ENCODE data around the gene SMNDC1.
"Not testable (repeated sequence)": the region's sequence is repeated elsewhere in the genome, so short reads cannot be mapped to it uniquely, and the experiment has no call there.

The SMNDC1 gene

DNA sequence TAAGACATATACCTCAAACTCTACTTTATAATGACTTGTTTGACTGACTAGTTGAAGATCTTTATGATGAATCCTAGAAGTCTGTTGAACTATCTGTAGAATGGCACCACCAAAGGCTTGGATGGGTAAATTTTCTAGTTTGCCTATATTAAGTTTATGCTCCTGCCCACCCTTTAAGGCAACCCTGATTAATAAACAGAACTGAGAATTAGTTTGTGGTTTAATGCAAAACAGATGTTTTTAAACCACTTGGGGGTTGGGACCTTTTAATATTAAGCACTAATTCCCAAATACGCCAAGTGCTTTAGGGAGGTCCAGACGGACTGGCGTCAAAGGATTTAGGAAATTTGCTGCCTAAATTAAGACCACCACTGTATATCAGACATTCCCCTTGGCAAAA lies 20.5 kb downstream of the SMNDC1 start:
- DNase-seq (ENCODE audit: low read depth in 2 of 2), result no peak

DNA sequence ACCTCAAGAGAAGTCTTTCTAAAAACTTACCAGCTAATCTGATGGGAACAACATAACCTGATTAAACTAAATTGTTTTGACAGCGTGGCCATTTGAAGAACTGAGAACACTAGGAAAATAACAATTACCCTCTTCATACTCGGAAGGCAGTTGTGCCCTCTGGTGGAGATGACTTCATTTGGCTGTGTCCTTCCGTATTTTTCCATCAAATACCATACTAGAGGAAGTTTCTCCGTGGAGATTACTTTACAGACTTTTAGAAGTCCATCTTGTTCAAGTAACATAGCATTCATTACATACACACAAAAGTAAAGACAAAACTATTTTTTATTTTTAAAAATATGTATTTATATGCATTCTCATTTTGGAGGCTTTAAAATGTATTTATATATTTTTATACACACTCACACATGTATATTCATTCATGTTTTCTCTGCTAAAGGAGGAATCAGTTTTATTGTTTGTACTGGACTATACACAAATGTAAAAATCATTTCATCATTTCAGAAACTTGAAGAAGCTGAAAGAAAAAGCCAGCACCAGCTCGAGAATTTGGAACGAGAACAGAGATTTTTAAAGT lies 25.2 kb downstream of the SMNDC1 start:
- DNase-seq (ENCODE audit: low read depth in 2 of 2), result peak in 1 of 2 donors; percentile 24

DNA sequence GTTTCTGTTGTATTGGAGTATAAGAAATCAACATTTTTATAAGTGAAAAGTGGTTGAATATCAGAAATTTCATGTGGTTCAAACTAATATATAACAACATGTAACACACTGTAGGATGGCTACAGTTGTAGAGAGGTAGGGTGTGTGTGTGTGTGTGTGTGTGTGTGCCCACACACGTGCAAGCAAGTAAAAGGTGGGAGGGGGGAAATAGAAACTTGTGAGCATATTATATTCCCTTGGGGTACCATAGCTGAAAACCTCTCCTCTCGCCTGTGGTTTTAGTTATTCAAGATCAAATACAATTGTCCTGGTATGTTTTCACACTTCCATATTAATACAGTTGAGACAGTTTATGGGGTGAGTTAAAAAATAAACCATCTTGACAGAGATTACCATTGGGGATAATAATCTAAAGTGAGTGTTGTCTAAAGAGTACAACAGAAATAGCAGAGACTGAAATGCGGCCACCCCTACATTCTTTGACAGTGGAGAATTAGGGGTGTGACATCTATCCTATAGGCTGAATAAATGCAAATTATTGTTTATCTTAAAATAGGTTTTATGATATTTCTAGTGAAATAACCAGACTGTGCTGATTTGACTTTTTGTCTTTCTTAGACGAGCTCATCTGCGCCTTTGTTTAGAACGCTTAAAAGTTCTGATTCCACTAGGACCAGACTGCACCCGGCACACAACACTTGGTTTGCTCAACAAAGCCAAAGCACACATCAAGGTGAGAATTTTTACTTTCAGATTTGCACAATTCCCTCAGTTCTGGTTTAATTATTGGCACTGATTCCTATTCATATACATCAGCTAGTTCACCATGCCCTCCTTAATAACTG lies 25.9 kb downstream of the SMNDC1 start:
- DNase-seq (ENCODE audit: low read depth in 2 of 2), result no peak

DNA sequence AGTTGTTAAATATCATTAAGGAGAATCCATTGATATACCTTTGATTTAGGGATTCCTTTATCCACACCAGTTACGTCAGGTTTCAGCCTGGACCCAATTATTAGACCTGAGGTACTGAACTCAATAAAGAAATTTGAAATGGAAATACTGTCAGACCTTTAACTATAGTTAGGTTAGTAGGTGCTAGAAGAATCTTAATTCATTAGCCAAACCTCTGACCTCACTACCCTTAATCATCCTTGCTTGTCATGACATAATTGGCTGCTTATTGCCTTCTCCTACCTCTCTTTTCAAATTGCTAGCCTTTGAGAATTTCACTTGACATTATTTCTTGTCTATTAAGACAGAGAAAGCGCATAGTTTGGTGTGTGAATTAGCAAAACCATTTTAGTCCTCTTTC lies 27.1 kb downstream of the SMNDC1 start:
- DNase-seq (ENCODE audit: low read depth in 2 of 2), result no peak

DNA sequence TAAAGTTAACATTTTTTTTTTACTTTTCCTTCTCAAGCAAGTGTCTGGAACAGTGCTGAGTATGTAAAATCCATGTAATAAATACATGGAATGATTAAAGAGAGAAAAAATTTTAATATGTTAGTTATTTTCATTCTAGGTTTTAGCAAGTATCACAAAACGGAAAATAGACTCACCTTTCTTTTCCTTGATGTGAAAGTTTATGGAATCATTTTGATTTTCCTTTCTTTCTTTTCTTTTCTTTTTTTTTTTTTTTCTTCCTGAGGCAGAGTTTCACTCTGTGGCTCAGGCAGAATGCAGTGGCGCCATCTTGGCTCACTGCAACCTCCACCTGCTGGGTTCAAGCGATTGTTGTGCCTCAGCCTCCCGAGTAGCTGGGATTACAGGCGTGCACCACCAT lies 28.1 kb downstream of the SMNDC1 start:
- no peak for DNase-seq (ENCODE audit: low read depth in 2 of 2)

DNA sequence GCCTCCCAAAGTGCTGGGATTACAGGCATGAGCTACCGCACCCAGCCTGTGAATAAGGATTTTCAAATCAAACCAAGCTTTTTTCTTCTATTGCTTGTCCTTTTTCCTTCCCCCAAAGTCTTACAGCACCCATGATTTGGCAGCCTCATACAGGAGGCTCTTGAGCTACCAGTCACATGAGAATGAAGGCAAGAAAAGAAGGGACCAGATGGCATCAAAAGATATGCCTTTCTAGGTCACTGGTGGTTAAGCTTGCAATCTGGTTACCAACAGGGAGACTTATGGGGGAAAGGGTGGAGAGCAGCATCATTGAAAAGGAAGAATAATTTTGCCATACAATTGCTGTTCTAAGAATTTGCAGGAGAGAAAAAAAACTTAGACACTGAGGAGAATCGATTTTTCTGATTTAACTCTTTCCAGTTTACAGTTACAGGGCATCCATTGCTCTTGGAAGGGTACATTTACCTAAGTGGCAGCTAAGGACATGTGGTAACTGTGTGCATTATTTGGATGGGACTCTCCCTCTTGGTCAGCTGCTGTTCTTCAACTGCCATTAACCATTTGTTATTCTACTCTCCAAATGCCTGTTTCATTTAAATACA lies 29.5 kb downstream of the SMNDC1 start:
- DNase-seq (ENCODE audit: low read depth in 2 of 2), result no peak

DNA sequence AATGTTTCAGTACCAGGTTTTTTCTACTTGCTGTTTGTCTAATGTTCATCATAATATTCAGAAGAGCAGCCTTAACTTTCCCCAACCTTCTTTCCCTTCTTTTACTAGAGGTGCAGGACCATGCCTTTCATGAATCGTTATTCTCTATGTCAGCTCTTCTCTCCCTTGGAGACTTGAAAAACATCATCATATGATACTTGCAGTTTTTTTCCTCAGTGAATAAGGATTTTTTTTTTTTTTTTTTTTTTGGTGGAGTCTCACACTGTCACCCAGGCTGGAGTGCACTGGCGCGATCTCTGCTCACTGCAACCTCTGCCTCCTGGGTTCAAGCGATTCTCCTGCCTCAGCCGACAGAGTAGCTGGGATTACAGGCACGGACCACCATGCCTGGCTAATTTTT lies 30.1 kb downstream of the SMNDC1 start:
- no peak for DNase-seq (ENCODE audit: low read depth in 2 of 2)

DNA sequence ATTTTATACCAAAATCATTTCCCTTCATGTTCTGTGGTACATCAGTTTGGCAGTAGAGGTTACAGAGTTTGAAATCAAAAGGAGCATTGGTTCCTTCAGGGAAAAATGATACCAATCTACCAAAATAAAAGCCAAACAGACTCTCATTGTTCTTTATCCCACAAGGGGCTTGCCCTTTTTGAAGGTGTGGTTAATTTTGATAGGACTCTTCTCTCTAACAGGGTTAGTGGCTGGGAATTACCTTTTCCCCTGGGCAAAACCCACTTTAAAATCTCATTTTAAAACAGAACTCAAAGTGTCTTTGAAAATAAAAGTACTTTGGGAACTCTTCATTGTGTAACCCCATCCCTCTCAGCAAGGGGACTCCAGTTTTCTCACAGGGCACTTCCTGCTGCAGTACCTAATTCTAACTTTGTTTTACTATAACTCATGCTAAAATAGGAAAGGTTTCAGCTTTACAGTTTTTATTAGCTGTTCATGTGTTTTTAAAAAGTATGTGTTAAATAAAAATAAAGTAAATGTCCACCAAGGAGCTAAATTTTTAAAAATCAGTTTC lies 30.6 kb downstream of the SMNDC1 start:
- no peak for DNase-seq (ENCODE audit: low read depth in 2 of 2)

DNA sequence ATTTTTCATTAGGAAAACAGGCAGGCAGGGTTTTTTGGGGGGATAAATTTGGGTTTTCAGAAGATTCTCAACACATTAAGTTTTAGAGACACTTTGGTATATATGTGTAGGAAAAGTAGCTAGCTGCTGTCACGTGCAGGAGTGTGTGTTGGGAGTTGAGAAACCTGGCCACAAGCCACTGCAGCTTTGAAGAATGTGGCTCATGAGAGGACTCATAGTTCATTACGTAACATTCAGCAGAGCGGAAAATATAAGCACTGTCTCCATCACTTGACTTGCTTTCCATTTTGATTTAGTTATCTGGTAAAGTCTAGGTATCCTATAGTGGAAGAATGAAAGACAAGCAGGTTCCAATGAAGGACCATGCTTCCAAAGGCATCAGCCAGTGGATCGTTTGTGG lies 31.2 kb downstream of the SMNDC1 start:
- DNase-seq (ENCODE audit: low read depth in 2 of 2), result peak; percentile 11 to 14

DNA sequence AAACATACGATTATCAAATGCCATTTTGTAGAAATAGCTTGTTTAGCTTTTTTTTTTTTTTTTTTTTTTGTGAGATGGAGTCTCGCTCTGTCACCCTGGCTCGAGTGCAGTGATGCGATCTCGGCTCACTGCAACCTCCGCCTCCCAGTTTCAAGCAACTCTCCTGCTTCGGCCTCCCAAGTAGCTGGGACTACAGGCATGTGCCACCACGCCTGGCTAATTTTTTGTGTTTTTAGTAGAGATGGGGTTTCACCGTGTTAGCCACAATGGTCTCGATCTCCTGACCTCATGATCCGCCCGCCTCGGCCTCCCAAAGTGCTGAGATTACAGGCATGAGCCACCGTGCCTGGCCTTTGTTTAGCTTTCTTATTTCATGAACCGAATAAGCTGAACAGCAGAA lies 31.7 kb downstream of the SMNDC1 start:
- DNase-seq (ENCODE audit: low read depth in 2 of 2), result not testable (repeated sequence)

DNA sequence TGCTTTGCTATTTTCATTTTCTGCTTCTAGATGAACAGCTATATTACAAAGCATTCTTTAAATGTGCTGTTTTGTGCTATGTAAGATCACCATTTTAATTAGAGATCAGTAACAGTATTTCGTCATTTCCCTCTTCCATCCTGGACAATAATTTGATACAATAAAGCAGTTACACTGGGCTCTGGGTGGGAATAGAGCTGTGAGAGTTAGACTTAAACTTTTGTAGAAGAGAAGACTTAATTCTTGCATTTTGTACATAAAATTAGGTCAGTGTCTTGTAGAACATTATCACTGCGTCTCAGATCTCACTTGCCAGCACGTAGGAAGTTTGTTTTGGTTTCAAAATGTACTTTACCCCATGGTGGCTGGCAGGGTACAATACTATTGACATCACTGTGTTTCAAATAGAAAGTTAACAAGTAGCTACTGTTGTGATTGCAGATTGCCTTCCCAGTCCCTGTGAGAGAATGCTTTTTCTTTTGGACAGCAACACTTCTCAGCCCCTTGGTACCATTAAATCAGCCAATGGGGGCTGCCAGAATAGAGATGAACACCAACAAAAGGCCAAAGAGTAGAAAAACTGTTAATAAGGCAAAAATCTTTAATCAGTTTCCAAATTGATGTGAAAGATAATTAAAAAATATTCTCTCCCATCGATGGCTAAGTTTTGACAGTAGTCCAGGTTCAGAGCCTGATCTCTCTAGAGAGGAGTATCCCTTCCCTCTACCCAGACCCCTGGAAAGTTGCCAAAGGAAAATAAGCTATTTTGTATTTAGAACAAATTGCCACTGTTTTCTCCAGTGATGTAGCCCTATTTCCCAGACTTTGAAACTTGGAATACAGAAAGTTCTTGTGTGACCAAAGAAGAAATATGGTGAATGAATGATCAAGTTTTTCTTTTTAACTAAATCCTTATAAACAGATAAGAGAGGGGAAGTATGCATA lies 35.1 kb downstream of the SMNDC1 start:
- DNase-seq (ENCODE audit: low read depth in 2 of 2), result no peak

DNA sequence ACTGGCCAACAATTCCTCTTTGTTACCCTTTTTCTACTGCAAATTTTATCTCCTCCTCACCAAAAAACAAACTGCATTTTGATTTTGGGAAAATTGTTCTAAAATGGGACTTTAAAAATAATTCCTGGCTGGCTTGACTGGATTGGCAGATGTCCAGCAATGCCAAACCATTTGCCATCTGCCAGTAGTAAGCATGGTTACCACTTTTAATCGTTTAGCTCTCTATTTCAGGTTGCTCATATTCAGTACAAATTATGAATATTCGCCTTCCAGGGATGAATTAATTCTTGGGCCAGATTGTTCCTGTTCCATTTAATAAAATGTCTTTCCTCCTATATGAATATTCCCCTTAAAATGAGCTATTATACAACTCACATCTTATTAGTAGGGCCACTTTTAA lies 35.7 kb downstream of the SMNDC1 start:
- no peak for DNase-seq (ENCODE audit: low read depth in 2 of 2)

DNA sequence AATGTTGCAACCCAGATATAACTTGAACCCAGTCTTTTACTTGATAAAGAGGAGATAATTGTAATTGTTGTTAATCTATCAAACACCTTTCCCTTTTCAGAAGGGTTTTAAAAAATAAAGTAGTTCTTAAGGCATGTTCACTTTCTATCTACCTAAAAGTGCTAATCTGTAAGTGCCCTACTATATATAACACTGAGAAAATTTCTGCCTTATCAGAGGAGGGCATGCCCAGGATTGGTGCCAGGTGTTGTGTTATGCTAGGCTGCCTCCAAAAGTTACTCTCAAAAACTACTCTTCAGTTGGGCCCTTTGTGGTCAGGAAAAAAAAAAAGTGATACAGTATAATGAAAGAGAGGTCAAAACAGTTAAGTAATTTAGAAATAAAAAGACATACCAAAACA lies 36.3 kb downstream of the SMNDC1 start:
- no peak for DNase-seq (ENCODE audit: low read depth in 2 of 2)

DNA sequence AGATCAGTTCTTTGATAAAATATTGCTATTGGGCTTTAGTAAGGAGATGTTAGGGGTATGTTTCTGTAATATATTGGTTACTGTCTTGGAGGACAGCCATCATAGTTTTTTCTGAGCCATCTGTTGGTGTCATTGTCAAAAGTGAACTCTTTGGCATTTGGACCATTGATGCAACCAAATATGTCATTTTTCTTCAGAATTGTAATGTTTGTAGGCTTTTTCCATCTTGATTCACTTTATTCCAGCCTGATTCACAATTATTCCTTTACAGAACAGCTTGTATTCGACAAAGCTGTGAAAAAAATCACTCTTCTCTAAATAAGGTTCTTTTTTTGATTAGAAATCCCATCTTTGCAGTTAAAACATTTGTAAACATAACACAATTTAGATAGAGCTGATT lies 37.4 kb downstream of the SMNDC1 start:
- DNase-seq (ENCODE audit: low read depth in 2 of 2), result no peak

DNA sequence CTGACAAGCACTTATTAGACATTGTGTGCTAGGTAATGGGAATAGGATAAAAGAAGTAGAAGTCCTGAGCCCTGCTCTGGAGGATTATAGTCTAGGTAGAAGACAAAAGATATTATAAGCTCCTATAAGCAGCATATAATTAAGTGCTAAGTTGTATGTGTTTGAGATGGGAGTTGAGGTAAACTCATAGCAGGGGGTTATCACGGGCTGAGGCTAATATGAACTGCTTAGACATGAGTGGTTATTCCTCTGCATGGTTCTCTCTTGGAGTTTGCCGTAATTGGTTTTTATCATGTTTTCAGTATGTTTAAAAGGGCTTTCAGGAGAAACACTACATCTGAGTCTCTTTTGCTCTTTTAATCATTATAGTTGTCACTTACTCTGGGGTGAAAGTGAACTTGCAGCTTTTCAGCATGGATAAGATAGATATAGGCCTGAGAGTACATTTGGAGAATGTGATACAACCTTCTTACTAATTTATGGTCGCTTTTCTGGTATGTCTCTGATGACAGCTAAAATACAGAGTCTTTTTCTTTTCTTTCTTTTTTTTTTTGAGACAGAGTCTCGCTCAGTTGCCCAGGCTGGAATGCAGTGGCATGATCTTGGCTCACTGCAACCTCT lies 39.0 kb downstream of the SMNDC1 start:
- no peak for DNase-seq (ENCODE audit: low read depth in 2 of 2)

DNA sequence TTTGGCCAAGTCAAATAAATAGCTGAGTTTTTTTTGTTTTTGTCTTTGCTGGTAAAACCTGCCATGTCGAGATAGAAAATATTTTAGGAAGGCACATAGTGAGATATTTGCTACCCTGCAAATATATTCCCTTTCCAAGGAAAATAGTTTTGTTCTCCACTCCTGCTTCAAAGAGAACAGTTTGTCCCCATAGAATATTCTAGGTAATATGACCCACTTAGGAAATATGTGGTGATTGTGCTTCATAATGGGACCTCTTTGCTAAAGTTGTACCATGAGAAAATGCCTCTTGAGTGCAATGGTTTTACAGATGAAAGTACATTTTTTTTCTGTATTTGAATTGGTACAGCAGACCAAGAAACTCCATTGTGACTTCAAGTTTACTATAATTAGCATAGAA lies 41.6 kb downstream of the SMNDC1 start:
- no peak for DNase-seq (ENCODE audit: low read depth in 2 of 2)

DNA sequence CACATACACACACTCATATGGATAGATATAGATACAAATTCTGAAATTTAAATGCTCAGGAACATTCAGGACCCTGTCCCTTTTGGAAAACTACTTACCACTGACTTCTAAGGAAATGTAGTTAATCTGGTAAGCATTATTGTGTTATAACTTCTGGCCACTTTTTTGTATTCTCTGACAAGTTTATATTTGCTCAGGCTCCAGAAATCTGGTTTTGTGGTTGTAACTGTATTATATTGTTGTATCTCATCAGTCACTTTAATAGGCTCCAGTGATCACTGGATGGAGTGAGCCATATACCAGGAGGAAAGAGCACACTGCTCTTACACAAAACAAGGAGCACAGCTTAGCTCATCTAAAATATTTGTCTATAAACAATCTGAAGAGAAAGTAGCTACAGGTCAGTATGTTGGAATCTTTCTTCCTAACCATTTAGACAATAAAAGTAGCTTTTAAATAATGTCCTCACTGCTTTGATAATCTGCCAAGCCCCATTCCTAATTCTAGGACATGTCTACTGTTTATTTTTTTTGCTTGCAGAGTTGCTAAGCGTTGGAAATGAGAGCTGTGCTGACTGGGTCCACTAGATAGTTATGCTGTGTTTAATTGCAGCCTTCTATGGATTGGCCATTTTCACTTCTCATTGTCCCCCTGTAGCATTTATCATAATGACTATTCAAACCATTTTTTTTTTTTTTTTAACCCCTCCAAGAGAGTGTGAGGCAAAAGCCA lies 43.8 kb downstream of the SMNDC1 start:
- DNase-seq (ENCODE audit: low read depth in 2 of 2), result no peak

DNA sequence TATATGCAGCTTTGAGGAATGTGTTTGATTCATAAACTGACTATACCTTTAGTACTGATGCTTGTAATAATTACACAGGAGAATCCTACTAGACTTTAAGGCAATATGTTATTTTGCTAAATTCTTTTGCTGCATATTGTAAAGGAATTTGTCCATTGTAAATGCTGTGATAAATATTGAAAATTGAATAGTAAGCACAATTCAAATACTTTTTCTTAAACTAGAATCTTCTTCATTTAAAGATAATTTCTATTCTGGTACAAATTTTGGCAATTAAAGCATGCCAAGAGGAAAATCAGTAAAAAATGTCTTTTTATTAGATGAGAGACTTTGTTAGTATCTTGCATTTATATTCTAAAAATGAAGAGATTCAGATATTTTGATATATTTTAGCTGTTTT lies 45.4 kb downstream of the SMNDC1 start:
- no peak for DNase-seq (ENCODE audit: low read depth in 2 of 2)

DNA sequence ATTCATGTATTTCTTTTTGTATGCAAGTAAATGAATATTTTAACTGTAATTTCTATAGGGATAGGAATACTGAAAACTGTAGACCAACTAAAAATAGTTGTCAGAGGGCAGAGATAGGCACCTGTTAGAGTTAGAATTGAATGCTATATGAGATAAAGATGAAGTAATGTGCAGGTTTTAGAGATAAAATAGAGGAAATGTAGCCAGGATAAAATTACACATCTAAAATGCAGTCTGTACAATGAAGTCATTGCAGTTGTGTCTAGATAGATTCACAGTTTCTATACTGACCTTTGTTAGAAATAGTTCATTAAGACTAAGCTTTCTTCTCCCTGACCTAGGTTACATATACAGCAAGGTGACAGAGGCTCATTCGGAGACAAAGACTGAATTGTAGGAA lies 46.2 kb downstream of the SMNDC1 start:
- DNase-seq (ENCODE audit: low read depth in 2 of 2), result no peak

DNA sequence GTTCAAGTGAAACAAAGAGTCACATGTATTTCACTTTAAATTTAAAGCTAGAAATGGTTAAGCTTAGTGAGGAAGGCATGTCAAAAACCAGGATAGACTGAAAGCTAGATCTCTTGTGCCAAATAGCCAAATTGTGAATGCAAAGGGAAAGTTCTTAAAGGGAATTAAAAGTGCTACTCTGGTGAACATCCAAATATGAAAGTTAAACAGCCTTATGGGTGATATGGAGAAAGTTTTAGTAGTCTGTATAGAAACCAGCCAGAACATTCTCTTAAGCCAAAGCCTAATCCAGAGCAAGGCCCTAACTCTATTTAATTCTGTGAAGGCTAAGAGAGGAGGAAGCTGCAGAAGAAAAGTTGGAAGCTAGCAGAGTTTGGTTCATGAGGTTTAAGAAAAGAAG lies 50.3 kb downstream of the SMNDC1 start:
- DNase-seq (ENCODE audit: low read depth in 2 of 2), result no peak

DNA sequence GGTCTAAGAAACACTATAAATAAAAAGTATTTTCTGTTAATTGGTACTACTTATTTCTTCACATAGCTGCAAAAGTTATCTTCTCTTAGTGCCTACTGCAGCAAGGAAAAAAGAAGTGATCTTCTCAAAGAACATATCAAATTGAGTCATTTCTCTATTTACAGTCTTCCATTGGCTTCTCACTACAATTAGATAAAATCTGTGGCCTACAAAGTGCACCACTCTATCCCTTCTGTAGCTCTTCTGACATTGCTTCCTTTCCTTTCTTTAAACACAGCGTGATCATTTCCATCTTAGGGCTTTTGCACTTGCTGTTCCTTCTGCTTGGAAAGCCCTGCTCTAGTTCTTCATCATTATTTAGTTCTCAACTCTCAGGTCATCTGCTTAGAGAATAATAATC lies 52.6 kb downstream of the SMNDC1 start:
- DNase-seq (ENCODE audit: low read depth in 2 of 2), result no peak

Measured in stimulated activated CD8-positive, alpha-beta memory T cell treated with anti-CD3 and anti-CD28 coated beads, Interleukin-7, amount 100 ng/mL, for 4 hours (primary cell).